ENCODE measurements around the gene UTS2B. TPM values are rescaled to one million over a fixed set of nuclear protein-coding genes. Genes with fewer than 3 reads are reported as not detected.

UTS2B gene
- total and polyA plus RNA-seq, 9 of the 15 experiments (the other 6 are each of a cell fraction or from before 2014, with no cell fraction given), result 0.06 TPM; not detected in 8

DNA sequence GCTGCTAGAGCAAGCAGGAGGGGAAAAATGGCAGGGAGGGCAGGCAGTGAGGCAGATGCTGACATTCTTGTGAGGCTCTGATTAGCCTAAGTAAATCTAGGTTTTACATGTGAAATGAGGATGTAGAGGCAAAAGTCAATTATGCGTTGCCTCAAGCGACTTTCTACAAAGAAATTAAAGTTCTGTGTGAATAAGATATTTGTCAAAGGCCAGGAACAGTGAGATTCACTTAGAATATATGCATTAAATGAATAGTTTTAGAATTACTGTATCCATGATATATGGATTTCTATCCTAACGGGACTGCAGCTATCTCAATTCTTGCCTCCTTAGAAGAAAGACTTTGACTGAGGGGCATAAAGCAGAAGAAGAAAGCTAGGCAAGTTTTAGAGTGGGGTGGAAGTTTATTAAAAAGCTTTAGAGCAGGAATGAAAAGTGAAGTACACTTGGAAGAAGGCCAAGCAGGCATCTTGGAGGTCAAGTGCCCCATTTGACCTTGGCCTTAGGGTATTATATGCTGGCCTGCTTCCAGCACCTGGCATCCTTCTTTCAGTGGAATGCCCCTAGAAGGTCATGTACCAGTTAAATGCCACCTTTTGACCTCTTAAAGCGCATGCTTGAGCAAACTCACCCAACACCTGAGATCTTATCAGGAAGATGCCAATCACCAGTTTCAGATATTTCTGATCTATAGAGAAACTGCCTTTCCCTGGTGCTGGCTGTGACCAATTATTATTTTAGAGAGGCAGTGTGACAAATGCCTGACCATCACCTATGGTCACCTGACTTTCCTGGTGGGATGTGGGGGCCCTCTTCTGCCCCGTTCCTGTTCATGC is 93.1 kb downstream of the UTS2B start:
- in situ Hi-C loops (cut with MboI) (no loop called here), intact Hi-C loops (cut with micrococcal nuclease) (no loop called here)
- no peak overlapping the region for H2AFZ ChIP-seq (ENCODE audit: low read depth, low read length)
- no peaks in the 10 kb centered on the region for H3K4me1 ChIP-seq (replicated peaks in 1 of 2; ENCODE audit: control insufficient read depth in 2 of 2, insufficient read depth in 2 of 2, low read length in 2 of 2)
- H3K9ac ChIP-seq (ENCODE audit: insufficient read depth in 1 of 2, low read depth in 2 of 2, low read length in 2 of 2), result no peak overlapping the region
- DNase-seq (ENCODE audit: extremely low read depth in 1 of 4, low spot score in 3 of 4) (no peak), ATAC-seq (no peak), FAIRE-seq (no peak)
- no peaks in the 10 kb centered on the region for H3K9me1 ChIP-seq (ENCODE audit: control insufficient read depth, insufficient read depth, low read length)
- H3K9me3 ChIP-seq (replicated peaks; ENCODE audit: control insufficient read depth, insufficient read depth, low read depth, low read length), result no peaks in the 10 kb centered on the region
- no peaks in the 10 kb centered on the region for H3K79me2 ChIP-seq (ENCODE audit: control insufficient read depth, insufficient read depth, low read length)
- H4K20me1 ChIP-seq (replicated peaks; ENCODE audit: control insufficient read depth, insufficient read depth, low read length), result no peaks in the 10 kb centered on the region
- no peaks in the 10 kb centered on the region for H3K27me3 ChIP-seq (ENCODE audit: control insufficient read depth in 2 of 2, insufficient read depth in 2 of 2, low read length in 2 of 2)
- H3K27ac ChIP-seq (ENCODE audit: extremely low read depth, low read depth, low read length), result no peak overlapping the region
- H3K4me3 ChIP-seq, result no peak overlapping the region
- 4% methylated on average over 5 of the region's 5 CpGs for WGBS (ENCODE audit: insufficient coverage, low coverage, missing lambda C conversion rate)
- no peak overlapping the region for H3K4me2 ChIP-seq (ENCODE audit: insufficient read depth, low read length)
- BruUV-seq (replicated peaks), result no TSS peak
- POLR2A ChIA-PET, result no interaction called here
- H3K36me3 ChIP-seq (ENCODE audit: control insufficient read depth, insufficient read depth, low read length), result no peaks in the 10 kb centered on the region
- CTCF ChIA-PET (ENCODE audit: low intra/inter-chr PET ratio), result no interaction called here
- TF ChIP-seq SNRNP70 (optimal IDR thresholded peaks at IDR 0.05; ENCODE audit: low read depth, low read length), result no peak
- no peak for TF ChIP-seq ZNF280B (CRISPR knock-in tag; IDR thresholded peaks at IDR 0.05)
- TF ChIP-seq, protein P1, sequence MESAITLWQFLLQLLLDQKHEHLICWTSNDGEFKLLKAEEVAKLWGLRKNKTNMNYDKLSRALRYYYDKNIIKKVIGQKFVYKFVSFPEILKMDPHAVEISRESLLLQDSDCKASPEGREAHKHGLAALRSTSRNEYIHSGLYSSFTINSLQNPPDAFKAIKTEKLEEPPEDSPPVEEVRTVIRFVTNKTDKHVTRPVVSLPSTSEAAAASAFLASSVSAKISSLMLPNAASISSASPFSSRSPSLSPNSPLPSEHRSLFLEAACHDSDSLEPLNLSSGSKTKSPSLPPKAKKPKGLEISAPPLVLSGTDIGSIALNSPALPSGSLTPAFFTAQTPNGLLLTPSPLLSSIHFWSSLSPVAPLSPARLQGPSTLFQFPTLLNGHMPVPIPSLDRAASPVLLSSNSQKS (CRISPR knock-in tag; IDR thresholded peaks at IDR 0.05), result no peak
- TF ChIP-seq ZNF124 (CRISPR knock-in tag; IDR thresholded peaks at IDR 0.05), result no peak
- TF ChIP-seq ZBTB8A (IDR thresholded peaks at IDR 0.05; ENCODE audit: partially characterized antibody), result no peak
- TF ChIP-seq, protein P2, sequence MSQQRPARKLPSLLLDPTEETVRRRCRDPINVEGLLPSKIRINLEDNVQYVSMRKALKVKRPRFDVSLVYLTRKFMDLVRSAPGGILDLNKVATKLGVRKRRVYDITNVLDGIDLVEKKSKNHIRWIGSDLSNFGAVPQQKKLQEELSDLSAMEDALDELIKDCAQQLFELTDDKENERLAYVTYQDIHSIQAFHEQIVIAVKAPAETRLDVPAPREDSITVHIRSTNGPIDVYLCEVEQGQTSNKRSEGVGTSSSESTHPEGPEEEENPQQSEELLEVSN (IDR thresholded peaks at IDR 0.05; ENCODE audit: borderline replicate concordance in 1 of 2, extremely low read depth in 1 of 2, insufficient read depth in 1 of 2, insufficient read length in 1 of 2, low read depth in 1 of 2, low read length in 1 of 2, poor library complexity in 1 of 2, severe bottlenecking in 1 of 2), result no peak
- no peak for TF ChIP-seq PREB (CRISPR knock-in tag; IDR thresholded peaks at IDR 0.05)
- no peak for TF ChIP-seq ZBTB34 (CRISPR knock-in tag; IDR thresholded peaks at IDR 0.05)
- no peak for TF ChIP-seq ZNF639 (CRISPR knock-in tag; conservative IDR thresholded peaks at IDR 0.05 in 1 of 2, IDR thresholded peaks at IDR 0.05 in 1 of 2)
- no peak for TF ChIP-seq HOXB6 (CRISPR knock-in tag; IDR thresholded peaks at IDR 0.05; ENCODE audit: borderline replicate concordance)
- no peak for TF ChIP-seq FUS (optimal IDR thresholded peaks at IDR 0.05; ENCODE audit: low read depth, low read length)

Data from K562 (cell line).